Measurements from ENCODE around the gene FIGN. TPM values are rescaled to one million over a fixed set of nuclear protein-coding genes. Genes with fewer than 3 reads are reported as not detected.

Gene FIGN
- total and polyA plus RNA-seq, 2 donors (not counting 1 experiment from before 2014, with no cell fraction given), result not detected

DNA sequence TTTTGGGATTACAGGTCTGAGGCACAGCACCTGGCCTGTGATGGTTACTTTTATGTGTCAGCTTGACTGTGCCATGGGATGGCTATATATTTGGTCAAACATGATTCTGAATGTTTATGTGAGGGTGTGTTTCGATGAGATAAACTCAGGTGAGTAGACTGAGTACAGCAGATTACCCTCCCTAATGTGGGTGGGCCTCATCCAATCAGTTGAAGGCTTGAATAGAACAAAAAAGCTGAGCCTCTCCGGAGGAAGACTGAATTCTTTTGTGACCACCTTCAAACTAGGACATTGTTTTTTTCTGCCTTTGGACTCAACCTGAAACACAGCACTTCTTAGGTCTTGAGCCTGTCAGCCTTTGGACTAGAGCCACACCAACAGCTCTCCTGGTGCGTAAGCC lies 49.4 kb upstream of the FIGN start:
- Histone ChIP-seq H3K9me3 (ENCODE audit: control extremely low read depth in 1 of 3, control insufficient read depth in 2 of 3, insufficient read depth in 1 of 3, low read length in 2 of 3) (peaks cover 0 to 3% (median 0%) of the 10 kb centered on the region in 3 donors), H3K4me2 (replicated peaks; ENCODE audit: low read depth, low read length, poor library complexity, severe bottlenecking) (no peak overlapping the region), H3K27me3 (replicated peaks in 1 of 4; ENCODE audit: control extremely low read depth in 1 of 4, control insufficient read depth in 3 of 4, insufficient read depth in 4 of 4, low read length in 3 of 4) (no peaks in the 10 kb centered on the region), H3K36me3 (replicated peaks in 1 of 2; ENCODE audit: control extremely low read depth in 1 of 2, control insufficient read depth in 1 of 2, extremely low read depth in 1 of 2, insufficient read depth in 2 of 2, low read length in 1 of 2) (no peaks in the 10 kb centered on the region), H3K4me1 (ENCODE audit: control insufficient read depth in 2 of 2, insufficient read depth in 2 of 2, low read length in 2 of 2) (no peaks in the 10 kb centered on the region), H3K4me3 (ENCODE audit: control extremely low read depth in 1 of 5, extremely low read depth in 1 of 5, insufficient read depth in 1 of 5, low read depth in 2 of 5, low read length in 4 of 5) (no peak overlapping the region), H3K79me2 (ENCODE audit: control insufficient read depth, insufficient read depth, low read length) (no peaks in the 10 kb centered on the region), H2AFZ (ENCODE audit: insufficient read depth, low read depth, low read length, poor library complexity, severe bottlenecking) (no peak overlapping the region), H4K20me1 (ENCODE audit: control insufficient read depth, insufficient read depth, low read length, poor library complexity, severe bottlenecking) (no peaks in the 10 kb centered on the region), H3K27ac (ENCODE audit: low read length in 2 of 2) (no peak overlapping the region), H3K9ac (ENCODE audit: low read length) (no peak overlapping the region)
- intact Hi-C loops (cut with micrococcal nuclease), result no loop called here
- Mint-ChIP-seq H3K9me3 (ENCODE audit: insufficient read depth) (no peaks in the 10 kb centered on the region), H3K27me3 (no peaks in the 10 kb centered on the region), H3K4me1 (no peaks in the 10 kb centered on the region), H3K27ac (no peak overlapping the region), H3K4me3 (no peak overlapping the region)
- DNase-seq, result no peak
- ChIA-PET CTCF (no interaction called here), POLR2A (no interaction called here)
- WGBS (ENCODE audit: insufficient coverage), result 89% methylated on average over 2 of the region's 3 CpGs
- no peak for ATAC-seq (ENCODE audit: low read depth)
- TF ChIP-seq CTCF (IDR thresholded peaks at IDR 0.05) (no peak), EZH2 (IDR thresholded peaks at IDR 0.05; ENCODE audit: borderline replicate concordance, insufficient read depth, low read depth, low read length, poor library complexity, severe bottlenecking) (no peak)

- Histone ChIP-seq H3K9me3 (ENCODE audit: control extremely low read depth in 1 of 3, control insufficient read depth in 2 of 3, insufficient read depth in 1 of 3, low read length in 2 of 3) (peaks cover 0 to 3% (median 0%) of the 10 kb centered on the region in 3 donors), H3K9ac (ENCODE audit: low read length) (no peak overlapping the region), H3K27me3 (replicated peaks in 1 of 4; ENCODE audit: control extremely low read depth in 1 of 4, control insufficient read depth in 3 of 4, insufficient read depth in 4 of 4, low read length in 3 of 4) (no peaks in the 10 kb centered on the region), H2AFZ (ENCODE audit: insufficient read depth, low read depth, low read length, poor library complexity, severe bottlenecking) (no peak overlapping the region), H3K4me1 (ENCODE audit: control insufficient read depth in 2 of 2, insufficient read depth in 2 of 2, low read length in 2 of 2) (no peaks in the 10 kb centered on the region), H3K4me3 (ENCODE audit: control extremely low read depth in 1 of 5, extremely low read depth in 1 of 5, insufficient read depth in 1 of 5, low read depth in 2 of 5, low read length in 4 of 5) (no peak overlapping the region), H3K79me2 (ENCODE audit: control insufficient read depth, insufficient read depth, low read length) (no peaks in the 10 kb centered on the region), H3K27ac (ENCODE audit: low read length in 2 of 2) (no peak overlapping the region), H3K4me2 (replicated peaks; ENCODE audit: low read depth, low read length, poor library complexity, severe bottlenecking) (no peak overlapping the region), H3K36me3 (replicated peaks in 1 of 2; ENCODE audit: control extremely low read depth in 1 of 2, control insufficient read depth in 1 of 2, extremely low read depth in 1 of 2, insufficient read depth in 2 of 2, low read length in 1 of 2) (no peaks in the 10 kb centered on the region), H4K20me1 (ENCODE audit: control insufficient read depth, insufficient read depth, low read length, poor library complexity, severe bottlenecking) (no peaks in the 10 kb centered on the region)
- 70% methylated on average over 2 of the region's 6 CpGs for WGBS (ENCODE audit: insufficient coverage)
- H3K27me3 Mint-ChIP-seq, result no peaks in the 10 kb centered on the region
- no peak overlapping the region for H3K27ac Mint-ChIP-seq
- DNase-seq (no peak), ATAC-seq (ENCODE audit: low read depth) (no peak)
- H3K4me3 Mint-ChIP-seq, result no peak overlapping the region
- TF ChIP-seq CTCF (IDR thresholded peaks at IDR 0.05) (no peak), EZH2 (IDR thresholded peaks at IDR 0.05; ENCODE audit: borderline replicate concordance, insufficient read depth, low read depth, low read length, poor library complexity, severe bottlenecking) (no peak)
- H3K4me1 Mint-ChIP-seq, result no peaks in the 10 kb centered on the region
- peaks cover 3% of the 10 kb centered on the region for H3K9me3 Mint-ChIP-seq (ENCODE audit: insufficient read depth)
- ChIA-PET POLR2A (no interaction called here), CTCF (no interaction called here)
- intact Hi-C loops (cut with micrococcal nuclease), result no loop called here
Observed at GRCh38 chr2:163779970-163780597, 44.3 kb upstream of the FIGN start.
